Liver (tissue), 9 donors: ENCODE measurements around the gene VAT1. TPM values are rescaled to one million over a fixed set of nuclear protein-coding genes. Genes with fewer than 3 reads are reported as not detected.
"Not testable (repeated sequence)": the region's sequence is repeated elsewhere in the genome, so short reads cannot be mapped to it uniquely, and the experiment has no call there.

Source experiments
- DNase-seq: peaks from one replicate; pipeline ENCODE4 v3.0.0-alpha.2; 2017; ENCODE audit warnings: low spot score
- H3K27ac ChIP-seq, 2 donors: one replicate each; pipeline ENCODE4 v1.7.0; 2013; ENCODE audit warnings: inconsistent platforms in 2 of 2, low read length in 2 of 2, control low read depth in 1 of 2, low read depth in 1 of 2, mild to moderate bottlenecking in 1 of 2
- H3K27me3 ChIP-seq, 4 donors: one replicate each; pipeline versions ENCODE4 v1.6.1 to v1.7.0; 2013; ENCODE audit warnings: low read length in 3 of 4, inconsistent platforms in 1 of 4, mild to moderate bottlenecking in 1 of 4, moderate library complexity in 1 of 4; ENCODE audit not compliant: control insufficient read depth in 4 of 4, insufficient read depth in 4 of 4
- H3K36me3 ChIP-seq, 4 donors: one replicate each; pipeline versions ENCODE4 v1.6.1 to v1.7.0; 2013; ENCODE audit warnings: low read length in 3 of 4, mild to moderate bottlenecking in 3 of 4, low read depth in 1 of 4, moderate library complexity in 1 of 4; ENCODE audit not compliant: control insufficient read depth in 4 of 4, insufficient read depth in 3 of 4
- H3K4me1 ChIP-seq, 4 donors: one replicate each; pipeline versions ENCODE4 v1.6.1 to v1.7.0; 2013; ENCODE audit warnings: low read length in 3 of 4, mild to moderate bottlenecking in 3 of 4, moderate library complexity in 1 of 4; ENCODE audit not compliant: control insufficient read depth in 4 of 4, insufficient read depth in 4 of 4
- H3K4me3 ChIP-seq, 3 donors: one replicate each; pipeline versions ENCODE4 v1.6.1 to v1.7.0; 2013; ENCODE audit warnings: low read length in 3 of 3, control low read depth in 1 of 3, low read depth in 1 of 3, mild to moderate bottlenecking in 1 of 3
- H3K9ac ChIP-seq, 2 donors: one replicate each; pipeline ENCODE4 v1.7.0; 2013; ENCODE audit warnings: low read length in 2 of 2, mild to moderate bottlenecking in 2 of 2, moderate library complexity in 2 of 2, control low read depth in 1 of 2, low read depth in 1 of 2
- H3K9me3 ChIP-seq, 4 donors: one replicate each; pipeline versions ENCODE4 v1.6.1 to v1.7.0; 2013; ENCODE audit warnings: low read length in 3 of 4; ENCODE audit not compliant: control insufficient read depth in 4 of 4
- EGR1 ChIP-seq, 2 donors: IDR thresholded peaks; 2 replicates each; pipeline ENCODE4 v1.6.1; 2016 to 2018; ENCODE audit warnings: antibody characterized with exemption in 2 of 2, low read depth in 2 of 2
- FOXA1 ChIP-seq: IDR thresholded peaks from 2 replicates; pipeline ENCODE4 v1.6.1; 2016; ENCODE audit warnings: antibody characterized with exemption
- FOXA2 ChIP-seq: IDR thresholded peaks from 2 replicates; pipeline ENCODE4 v1.6.1; 2016; ENCODE audit warnings: antibody characterized with exemption
- GABPA ChIP-seq, 2 donors: IDR thresholded peaks in 1 of 2; conservative IDR thresholded peaks in 1 of 2; 2 replicates each; pipeline ENCODE4 v1.6.1; 2016; ENCODE audit warnings: antibody characterized with exemption in 2 of 2, mild to moderate bottlenecking in 1 of 2, moderate library complexity in 1 of 2
- HNF4A ChIP-seq, 2 donors: conservative IDR thresholded peaks; 2 replicates each; pipeline ENCODE4 v1.6.1; 2016; ENCODE audit warnings: antibody characterized with exemption in 2 of 2, mild to moderate bottlenecking in 2 of 2
- NR2F2 ChIP-seq: IDR thresholded peaks from 2 replicates; pipeline ENCODE4 v1.6.1; 2016; ENCODE audit warnings: antibody characterized with exemption
- SP1 ChIP-seq: IDR thresholded peaks from 2 replicates; pipeline ENCODE4 v1.6.1; 2018; ENCODE audit warnings: antibody characterized with exemption, mild to moderate bottlenecking
- TAF1 ChIP-seq: conservative IDR thresholded peaks from 2 replicates; pipeline ENCODE4 v1.6.1; 2016; ENCODE audit warnings: antibody characterized with exemption, mild to moderate bottlenecking
- YY1 ChIP-seq: IDR thresholded peaks from 2 replicates; pipeline ENCODE4 v1.6.1; 2016; ENCODE audit warnings: antibody characterized with exemption, mild to moderate bottlenecking
- WGBS: extraction: QIAGEN DNeasy Blood & Tissue Kit; methylation state at CpG from one replicate; pipeline ENCODE4 v1.1.7; 2013; 5-methylcytosine and 5-hydroxymethylcytosine counted together
- polyA plus RNA-seq, 2 donors: library from polyadenylated mRNA; stranded (reverse) in 1 of 2; unstranded in 1 of 2; fragments of 200-250 nt in 1 of 2; fragments of >200 nt in 1 of 2; fragmentation: Nextera tagmentation in 1 of 2; extraction: Ambion mirVana in 1 of 2; gene quantifications; one replicate each; pipeline versions ENCODE4 v1.2.1 to v1.2.3, GENCODE V29; 2013 to 2015
- total RNA-seq, 2 donors: library from RNA; depleted of rRNA; stranded (reverse); fragments of >200 nt; gene quantifications; one replicate each; pipeline ENCODE4 v1.2.3, GENCODE V29; 2014
- TF ChIP-seq, protein P1 (sequence below): fragments of 150-350 bp; IDR thresholded peaks from 2 replicates; pipeline ENCODE4 v1.5.1; 2017; ENCODE audit warnings: improper control_type of control experiment, low read depth, low read length; ENCODE audit not compliant: missing input control
- TF ChIP-seq, protein P2 (sequence below): IDR thresholded peaks from 2 replicates; pipeline ENCODE4 v1.6.1; 2016; ENCODE audit warnings: antibody characterized with exemption
- TF ChIP-seq, protein P3 (sequence below): IDR thresholded peaks from 2 replicates; pipeline ENCODE4 v1.6.1; 2016; ENCODE audit warnings: antibody characterized with exemption
- donor health status: healthy.
- donor health status: healthy.
- donor health status: healthy.
- donor health status: healthy.
- donor health status: healthy.

The VAT1 gene
- total and polyA plus RNA-seq, 4 donors: 16.3 to 38.8 (median 25.4) TPM

DNA sequence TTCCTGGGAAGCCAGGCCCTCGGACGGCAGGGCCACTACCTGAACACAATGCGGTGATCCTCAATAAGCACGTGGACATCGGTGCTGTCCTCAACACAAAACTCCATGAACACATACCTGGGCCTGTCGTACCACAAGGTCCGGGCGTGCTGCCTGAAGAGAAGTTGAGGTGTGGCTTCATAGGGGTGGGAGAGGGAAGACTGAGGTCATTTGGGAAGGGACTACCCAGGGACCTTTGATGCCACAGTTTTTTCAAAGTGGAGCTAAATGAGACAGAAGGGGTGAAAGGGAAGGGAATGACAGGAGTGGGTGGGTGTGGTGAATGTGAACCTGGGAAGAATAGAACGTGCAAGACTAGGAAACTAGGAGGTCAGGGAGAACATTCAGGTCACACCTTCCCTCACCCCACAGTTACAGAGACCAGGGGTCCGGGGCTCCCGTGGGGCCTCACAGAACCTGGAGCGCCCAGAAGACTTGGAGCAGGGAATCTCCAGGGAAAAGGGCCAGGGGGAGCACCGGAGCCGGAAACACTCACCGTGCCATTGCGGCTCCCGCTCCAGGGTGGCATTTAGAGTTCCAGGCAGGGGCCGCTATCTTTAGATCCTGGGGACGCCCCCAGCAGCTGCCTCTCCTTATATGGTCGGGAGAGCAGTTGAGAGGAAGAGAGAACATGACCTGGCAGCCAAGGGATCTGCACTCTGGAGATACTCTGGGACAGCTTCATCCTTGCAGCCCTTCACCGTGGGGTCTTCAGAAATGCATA lies 42.5 kb downstream of the VAT1 start, which contains the start of gene PTGES3L (continued):
- TF ChIP-seq FOXA1 (no peak), EGR1 (IDR thresholded peaks at IDR 0.05; ENCODE audit: low read depth in 2 of 2) (no peak)

DNA sequence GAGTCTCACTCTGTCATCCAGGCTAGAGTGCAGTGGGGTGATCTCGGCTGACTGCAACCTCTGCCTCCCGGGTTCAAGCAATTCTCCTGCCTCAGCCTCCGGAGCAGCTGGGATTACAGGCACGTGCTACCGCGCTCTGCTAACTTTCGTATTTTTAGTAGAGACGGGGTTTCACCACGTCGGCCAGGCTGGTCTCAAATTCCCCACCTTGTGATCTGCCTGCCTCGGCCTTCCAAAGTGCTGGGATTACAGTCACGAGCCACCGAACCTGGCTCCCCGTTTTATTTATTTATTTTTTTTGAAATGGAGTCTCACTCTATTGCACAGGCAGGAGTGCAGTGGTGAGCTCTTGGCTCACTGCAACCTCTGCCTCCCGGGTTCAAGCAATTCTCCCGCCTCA lies 46.5 kb downstream of the VAT1 start:
- not testable (repeated sequence) for H3K9me3 ChIP-seq, H3K27ac ChIP-seq, H3K4me3 ChIP-seq, DNase-seq, H3K4me1 ChIP-seq, H3K36me3 ChIP-seq, H3K9ac ChIP-seq, H3K27me3 ChIP-seq
- 87% methylated on average over 16 of the region's 16 CpGs for WGBS

DNA sequence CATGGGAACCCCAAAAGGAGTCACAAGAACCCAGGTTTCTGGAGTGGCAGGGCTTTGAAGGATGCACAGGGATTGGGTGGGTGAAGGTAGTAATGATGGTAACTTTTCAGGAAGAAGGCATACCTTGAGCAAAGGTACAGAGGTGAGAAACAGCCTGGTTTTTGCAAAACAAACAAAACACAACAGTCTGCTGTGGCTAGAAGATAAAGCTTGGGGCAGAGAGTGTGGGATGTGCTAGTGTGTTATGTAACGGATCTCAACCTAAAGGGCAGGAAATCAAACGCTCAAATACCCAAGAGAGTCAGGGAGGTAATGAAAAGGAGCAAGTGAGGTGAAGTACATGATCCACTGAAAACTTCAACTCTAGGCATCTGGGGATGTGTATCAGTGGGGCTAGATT lies 46.9 kb downstream of the VAT1 start:
- Histone ChIP-seq H3K36me3 (no peaks in the 10 kb centered on the region), H3K9ac (no peak overlapping the region), H3K4me1 (peaks cover 3 to 7% (median 5%) of the 10 kb centered on the region in 4 donors), H3K27ac (no peak overlapping the region), H3K4me3 (no peak overlapping the region), H3K27me3 (no peaks in the 10 kb centered on the region), H3K9me3 (no peaks in the 10 kb centered on the region)
- 34% methylated on average over 2 of the region's 2 CpGs for WGBS
- DNase-seq: no peak
- no peak for TF ChIP-seq NR2F2
- no peak for TF ChIP-seq YY1
- TF ChIP-seq FOXA1: no peak
- TF ChIP-seq, protein P1, sequence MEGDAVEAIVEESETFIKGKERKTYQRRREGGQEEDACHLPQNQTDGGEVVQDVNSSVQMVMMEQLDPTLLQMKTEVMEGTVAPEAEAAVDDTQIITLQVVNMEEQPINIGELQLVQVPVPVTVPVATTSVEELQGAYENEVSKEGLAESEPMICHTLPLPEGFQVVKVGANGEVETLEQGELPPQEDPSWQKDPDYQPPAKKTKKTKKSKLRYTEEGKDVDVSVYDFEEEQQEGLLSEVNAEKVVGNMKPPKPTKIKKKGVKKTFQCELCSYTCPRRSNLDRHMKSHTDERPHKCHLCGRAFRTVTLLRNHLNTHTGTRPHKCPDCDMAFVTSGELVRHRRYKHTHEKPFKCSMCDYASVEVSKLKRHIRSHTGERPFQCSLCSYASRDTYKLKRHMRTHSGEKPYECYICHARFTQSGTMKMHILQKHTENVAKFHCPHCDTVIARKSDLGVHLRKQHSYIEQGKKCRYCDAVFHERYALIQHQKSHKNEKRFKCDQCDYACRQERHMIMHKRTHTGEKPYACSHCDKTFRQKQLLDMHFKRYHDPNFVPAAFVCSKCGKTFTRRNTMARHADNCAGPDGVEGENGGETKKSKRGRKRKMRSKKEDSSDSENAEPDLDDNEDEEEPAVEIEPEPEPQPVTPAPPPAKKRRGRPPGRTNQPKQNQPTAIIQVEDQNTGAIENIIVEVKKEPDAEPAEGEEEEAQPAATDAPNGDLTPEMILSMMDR: no peak
- TF ChIP-seq, protein P2, sequence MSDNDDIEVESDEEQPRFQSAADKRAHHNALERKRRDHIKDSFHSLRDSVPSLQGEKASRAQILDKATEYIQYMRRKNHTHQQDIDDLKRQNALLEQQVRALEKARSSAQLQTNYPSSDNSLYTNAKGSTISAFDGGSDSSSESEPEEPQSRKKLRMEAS: no peak
- TF ChIP-seq HNF4A (conservative IDR thresholded peaks at IDR 0.05): no peak
- TF ChIP-seq SP1: no peak
- no peak for TF ChIP-seq TAF1
- TF ChIP-seq GABPA (IDR thresholded peaks at IDR 0.05 in 1 of 2, conservative IDR thresholded peaks at IDR 0.05 in 1 of 2): no peak
- TF ChIP-seq, protein P3, sequence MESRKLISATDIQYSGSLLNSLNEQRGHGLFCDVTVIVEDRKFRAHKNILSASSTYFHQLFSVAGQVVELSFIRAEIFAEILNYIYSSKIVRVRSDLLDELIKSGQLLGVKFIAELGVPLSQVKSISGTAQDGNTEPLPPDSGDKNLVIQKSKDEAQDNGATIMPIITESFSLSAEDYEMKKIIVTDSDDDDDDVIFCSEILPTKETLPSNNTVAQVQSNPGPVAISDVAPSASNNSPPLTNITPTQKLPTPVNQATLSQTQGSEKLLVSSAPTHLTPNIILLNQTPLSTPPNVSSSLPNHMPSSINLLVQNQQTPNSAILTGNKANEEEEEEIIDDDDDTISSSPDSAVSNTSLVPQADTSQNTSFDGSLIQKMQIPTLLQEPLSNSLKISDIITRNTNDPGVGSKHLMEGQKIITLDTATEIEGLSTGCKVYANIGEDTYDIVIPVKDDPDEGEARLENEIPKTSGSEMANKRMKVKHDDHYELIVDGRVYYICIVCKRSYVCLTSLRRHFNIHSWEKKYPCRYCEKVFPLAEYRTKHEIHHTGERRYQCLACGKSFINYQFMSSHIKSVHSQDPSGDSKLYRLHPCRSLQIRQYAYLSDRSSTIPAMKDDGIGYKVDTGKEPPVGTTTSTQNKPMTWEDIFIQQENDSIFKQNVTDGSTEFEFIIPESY: no peak
- no peak for TF ChIP-seq FOXA2

DNA sequence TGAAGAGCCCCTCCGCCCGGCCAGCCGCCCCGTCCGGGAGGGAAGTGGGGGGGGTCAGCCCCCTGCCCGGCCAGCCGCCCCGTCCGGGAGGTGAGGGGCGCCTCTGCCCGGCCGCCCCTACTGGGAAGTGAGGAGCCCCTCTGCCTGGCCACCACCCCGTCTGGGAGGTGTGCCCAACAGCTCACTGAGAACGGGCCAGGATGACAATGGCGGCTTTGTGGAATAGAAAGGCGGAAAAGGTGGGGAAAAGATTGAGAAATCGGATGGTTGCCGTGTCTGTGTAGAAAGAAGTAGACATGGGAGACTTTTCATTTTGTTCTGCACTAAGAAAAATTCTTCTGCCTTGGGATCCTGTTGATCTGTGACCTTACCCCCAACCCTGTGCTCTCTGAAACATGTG lies 48.9 kb downstream of the VAT1 start:
- not testable (repeated sequence) for H3K4me1 ChIP-seq, H3K27me3 ChIP-seq, H3K9me3 ChIP-seq, DNase-seq, H3K27ac ChIP-seq, H3K4me3 ChIP-seq, H3K9ac ChIP-seq, H3K36me3 ChIP-seq
- 75% methylated on average over 12 of the region's 18 CpGs for WGBS
